Measurements from ENCODE around the gene CPNE4. TPM values are rescaled to one million over a fixed set of nuclear protein-coding genes. Genes with fewer than 3 reads are reported as not detected.

The CPNE4 gene
- total RNA-seq, 2 experiments from 2014 or later, result not detected

GRCh38 chr3:131831608-131832007 lies 203.2 kb downstream of the CPNE4 start:
- Mint-ChIP-seq H3K27me3 (peaks cover 5% of the 10 kb centered on the region), H3K4me1 (ENCODE audit: low read depth) (no peaks in the 10 kb centered on the region), H3K4me3 (no peak overlapping the region), H3K27ac (no peak overlapping the region), H3K36me3 (ENCODE audit: low read depth) (no peaks in the 10 kb centered on the region), H3K9me3 (no peaks in the 10 kb centered on the region)
- CTCF ChIA-PET, result no interaction called here
- POLR2A ChIA-PET, result no interaction called here
- intact Hi-C loops (cut with micrococcal nuclease), result no loop called here
- DNase-seq (no peak), ATAC-seq (no peak)
- TF ChIP-seq, protein P1, sequence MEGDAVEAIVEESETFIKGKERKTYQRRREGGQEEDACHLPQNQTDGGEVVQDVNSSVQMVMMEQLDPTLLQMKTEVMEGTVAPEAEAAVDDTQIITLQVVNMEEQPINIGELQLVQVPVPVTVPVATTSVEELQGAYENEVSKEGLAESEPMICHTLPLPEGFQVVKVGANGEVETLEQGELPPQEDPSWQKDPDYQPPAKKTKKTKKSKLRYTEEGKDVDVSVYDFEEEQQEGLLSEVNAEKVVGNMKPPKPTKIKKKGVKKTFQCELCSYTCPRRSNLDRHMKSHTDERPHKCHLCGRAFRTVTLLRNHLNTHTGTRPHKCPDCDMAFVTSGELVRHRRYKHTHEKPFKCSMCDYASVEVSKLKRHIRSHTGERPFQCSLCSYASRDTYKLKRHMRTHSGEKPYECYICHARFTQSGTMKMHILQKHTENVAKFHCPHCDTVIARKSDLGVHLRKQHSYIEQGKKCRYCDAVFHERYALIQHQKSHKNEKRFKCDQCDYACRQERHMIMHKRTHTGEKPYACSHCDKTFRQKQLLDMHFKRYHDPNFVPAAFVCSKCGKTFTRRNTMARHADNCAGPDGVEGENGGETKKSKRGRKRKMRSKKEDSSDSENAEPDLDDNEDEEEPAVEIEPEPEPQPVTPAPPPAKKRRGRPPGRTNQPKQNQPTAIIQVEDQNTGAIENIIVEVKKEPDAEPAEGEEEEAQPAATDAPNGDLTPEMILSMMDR (IDR thresholded peaks at IDR 0.05), result no peak

DNA sequence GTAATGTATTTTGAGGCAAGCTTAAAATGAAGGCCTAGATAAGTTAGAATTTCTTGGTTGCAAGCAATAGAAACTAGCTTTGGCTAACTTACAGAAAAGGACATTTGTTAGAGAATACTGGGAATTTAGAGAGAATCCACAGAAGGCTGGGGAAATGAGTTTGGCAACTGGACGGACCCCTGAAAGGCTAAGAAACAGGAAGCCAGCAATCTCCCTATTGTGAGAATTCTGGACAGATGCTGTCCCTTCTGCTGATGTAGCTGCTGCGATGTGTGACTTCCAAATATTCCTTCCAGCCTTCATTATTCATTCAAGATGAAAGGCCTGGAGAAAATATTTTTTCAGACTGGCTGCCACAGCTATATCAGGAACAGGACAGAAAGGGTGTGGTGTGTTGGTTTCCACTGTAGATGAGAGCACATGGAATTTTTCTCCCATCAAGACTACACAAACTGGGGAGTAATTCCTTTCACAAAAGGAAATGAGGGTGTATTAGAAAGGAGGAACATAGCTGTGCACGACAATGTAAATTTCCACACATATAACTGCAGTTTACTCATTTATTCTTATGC lies 213.5 kb downstream of the CPNE4 start:
- Mint-ChIP-seq H3K27ac (no peak overlapping the region), H3K27me3 (peaks cover 2% of the 10 kb centered on the region), H3K4me3 (no peak overlapping the region), H3K9me3 (no peaks in the 10 kb centered on the region), H3K36me3 (ENCODE audit: low read depth) (no peaks in the 10 kb centered on the region), H3K4me1 (ENCODE audit: low read depth) (no peaks in the 10 kb centered on the region)
- no peak for DNase-seq
- ATAC-seq, result no peak
- intact Hi-C loops (cut with micrococcal nuclease), result no loop called here
- TF ChIP-seq, protein P1 (IDR thresholded peaks at IDR 0.05), result no peak
- POLR2A ChIA-PET, result no interaction called here
- CTCF ChIA-PET, result no interaction called here

DNA sequence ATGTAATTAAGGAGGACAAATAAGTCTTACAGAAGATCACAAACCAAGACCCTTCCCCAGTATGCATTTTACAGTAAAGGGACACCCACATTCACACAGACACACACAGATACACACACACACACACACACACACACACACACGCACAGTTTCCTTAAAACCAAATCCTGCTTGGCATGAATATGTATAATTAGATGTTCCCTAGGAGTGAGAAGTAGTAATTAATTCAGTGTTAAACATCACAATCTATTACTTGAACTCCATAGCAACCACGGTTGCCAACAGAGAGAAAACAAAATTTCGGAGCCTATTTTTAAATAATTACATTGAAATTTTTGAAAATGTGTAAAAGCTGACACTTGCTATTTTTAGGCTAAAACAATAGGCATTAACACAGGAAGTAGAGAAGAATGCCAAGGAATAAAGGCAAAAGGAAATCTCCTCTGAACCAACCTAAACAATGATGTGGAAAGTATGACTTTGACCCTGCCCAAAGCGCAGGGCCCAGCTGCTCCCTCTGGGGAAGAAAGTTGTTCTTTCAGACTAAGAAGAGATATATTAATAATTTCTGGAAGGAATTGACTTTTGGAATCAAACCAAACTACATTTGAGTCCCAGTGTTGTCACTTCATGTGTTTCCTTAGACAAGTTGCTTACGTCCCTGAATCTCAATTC lies 215.3 kb downstream of the CPNE4 start:
- Mint-ChIP-seq H3K36me3 (ENCODE audit: low read depth) (no peaks in the 10 kb centered on the region), H3K4me3 (no peak overlapping the region), H3K27ac (no peak overlapping the region), H3K4me1 (ENCODE audit: low read depth) (no peaks in the 10 kb centered on the region), H3K9me3 (no peaks in the 10 kb centered on the region), H3K27me3 (peaks cover 2% of the 10 kb centered on the region)
- ATAC-seq (no peak), DNase-seq (no peak)
- intact Hi-C loops (cut with micrococcal nuclease), result no loop called here
- TF ChIP-seq, protein P1 (IDR thresholded peaks at IDR 0.05), result no peak
- POLR2A ChIA-PET, result no interaction called here
- CTCF ChIA-PET, result no interaction called here

GRCh38 chr3:131812433-131812832 lies 222.4 kb downstream of the CPNE4 start:
- intact Hi-C loops (cut with micrococcal nuclease), result no loop called here
- Mint-ChIP-seq H3K4me1 (ENCODE audit: low read depth) (no peaks in the 10 kb centered on the region), H3K27ac (no peak overlapping the region), H3K36me3 (ENCODE audit: low read depth) (no peaks in the 10 kb centered on the region), H3K27me3 (peaks cover 9% of the 10 kb centered on the region), H3K9me3 (no peaks in the 10 kb centered on the region), H3K4me3 (no peak overlapping the region)
- DNase-seq, result no peak
- CTCF ChIA-PET, result no interaction called here
- POLR2A ChIA-PET, result interaction anchor here (0.6 kb wide), 1 partner anchor 366 kb away, joined by 3 read pairs; no protein-coding TSS in a partner anchor
- no peak for ATAC-seq
- TF ChIP-seq, protein P1 (IDR thresholded peaks at IDR 0.05), result no peak

GRCh38 chr3:131811481-131811880 lies 223.3 kb downstream of the CPNE4 start:
- H3K36me3 Mint-ChIP-seq (ENCODE audit: low read depth), result no peaks in the 10 kb centered on the region
- ChIA-PET POLR2A (no interaction called here), CTCF (no interaction called here)
- H3K27ac Mint-ChIP-seq, result no peak overlapping the region
- H3K27me3 Mint-ChIP-seq, result peaks cover 9% of the 10 kb centered on the region
- H3K4me3 Mint-ChIP-seq, result no peak overlapping the region
- TF ChIP-seq, protein P1 (IDR thresholded peaks at IDR 0.05), result no peak
- intact Hi-C loops (cut with micrococcal nuclease), result no loop called here
- ATAC-seq (no peak), DNase-seq (no peak)
- no peaks in the 10 kb centered on the region for H3K9me3 Mint-ChIP-seq
- no peaks in the 10 kb centered on the region for H3K4me1 Mint-ChIP-seq (ENCODE audit: low read depth)

Measured in activated CD8-positive, alpha-beta T cell treated with anti-CD3 and anti-CD28 coated beads for 36 hours (primary cell).